ENCODE measurements around the gene VTA1. TPM values are rescaled to one million over a fixed set of nuclear protein-coding genes. Genes with fewer than 3 reads are reported as not detected.
"Not testable (repeated sequence)": the region's sequence is repeated elsewhere in the genome, so short reads cannot be mapped to it uniquely, and the experiment has no call there.

VTA1 gene
- polyA plus RNA-seq, 1 donor: 76.8 TPM

DNA sequence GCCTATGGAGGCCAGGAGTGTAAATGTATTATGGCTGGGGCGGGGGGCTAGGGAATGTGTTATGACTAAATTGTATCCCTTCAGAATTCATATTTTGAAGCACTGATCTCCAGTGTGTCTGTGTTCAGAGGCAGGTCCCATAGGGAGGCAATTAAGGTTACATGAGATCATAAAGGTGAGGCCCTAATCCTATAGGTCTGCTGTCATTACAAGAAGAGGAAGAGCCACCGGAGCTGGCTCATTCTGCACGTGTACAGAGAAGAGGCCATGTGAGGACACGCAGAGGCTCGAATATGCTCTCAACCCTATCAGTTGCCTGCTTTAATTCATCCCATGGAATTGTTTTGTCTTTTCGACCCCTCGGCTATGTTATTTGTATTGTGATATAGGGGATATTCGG, 76.9 kb downstream of the VTA1 start:
- no peak for DNase-seq

DNA sequence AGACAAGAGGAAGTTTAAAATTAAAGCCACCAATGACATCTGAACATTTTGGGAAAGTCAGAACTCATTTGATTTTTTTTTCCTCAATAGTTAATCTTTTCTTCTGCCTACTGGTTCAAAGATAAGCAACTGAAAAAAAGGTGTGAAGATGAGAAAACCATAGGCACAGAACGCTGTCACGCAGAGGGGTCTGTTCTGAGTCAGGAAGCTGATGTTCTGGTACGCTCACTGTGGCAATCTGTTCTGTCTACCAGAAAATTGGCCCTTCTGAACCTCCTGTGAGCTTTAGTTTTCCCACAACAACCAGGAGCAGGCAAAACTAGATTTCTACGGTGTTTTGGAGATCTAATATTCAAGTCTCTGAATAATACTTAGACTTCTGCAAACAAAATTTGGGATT, 78.1 kb downstream of the VTA1 start:
- DNase-seq: no peak

DNA sequence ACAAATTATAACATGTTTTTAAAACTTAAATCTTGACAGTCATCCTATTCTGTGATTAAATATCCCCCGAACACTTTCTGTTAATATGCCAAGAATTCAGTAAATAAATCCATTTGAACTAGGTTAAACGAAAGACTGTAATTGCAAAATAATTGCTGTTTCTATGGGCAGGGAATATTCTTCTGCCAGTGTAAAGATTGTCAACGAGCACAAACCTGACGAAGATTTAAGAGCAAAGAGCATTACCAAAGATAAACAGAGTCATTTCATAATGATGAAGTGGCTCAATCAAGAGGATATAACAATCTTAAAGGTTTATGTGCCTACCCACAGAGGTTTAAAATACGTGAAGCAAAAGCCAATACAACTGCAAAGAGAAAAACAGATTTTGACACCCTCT, 78.5 kb downstream of the VTA1 start:
- no peak for DNase-seq

DNA sequence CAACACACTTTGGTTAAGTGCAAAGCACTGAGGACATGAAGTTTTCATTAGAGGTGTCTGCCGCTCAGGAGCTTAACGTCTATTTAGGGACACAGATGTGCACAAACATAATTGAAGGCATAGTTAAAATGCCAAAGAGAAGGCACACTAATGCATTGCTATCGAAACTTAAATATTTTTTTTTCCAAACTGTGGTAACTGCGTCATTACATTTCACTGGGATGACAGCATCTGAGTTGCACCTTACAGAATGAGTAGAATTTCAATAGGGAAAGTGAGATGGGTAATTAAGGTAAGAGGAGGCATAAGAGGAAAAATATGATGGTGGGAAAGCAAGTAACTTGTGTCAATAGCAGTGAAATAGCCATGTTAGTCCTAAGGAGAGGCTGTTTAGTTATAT, 79.7 kb downstream of the VTA1 start:
- no peak for DNase-seq

DNA sequence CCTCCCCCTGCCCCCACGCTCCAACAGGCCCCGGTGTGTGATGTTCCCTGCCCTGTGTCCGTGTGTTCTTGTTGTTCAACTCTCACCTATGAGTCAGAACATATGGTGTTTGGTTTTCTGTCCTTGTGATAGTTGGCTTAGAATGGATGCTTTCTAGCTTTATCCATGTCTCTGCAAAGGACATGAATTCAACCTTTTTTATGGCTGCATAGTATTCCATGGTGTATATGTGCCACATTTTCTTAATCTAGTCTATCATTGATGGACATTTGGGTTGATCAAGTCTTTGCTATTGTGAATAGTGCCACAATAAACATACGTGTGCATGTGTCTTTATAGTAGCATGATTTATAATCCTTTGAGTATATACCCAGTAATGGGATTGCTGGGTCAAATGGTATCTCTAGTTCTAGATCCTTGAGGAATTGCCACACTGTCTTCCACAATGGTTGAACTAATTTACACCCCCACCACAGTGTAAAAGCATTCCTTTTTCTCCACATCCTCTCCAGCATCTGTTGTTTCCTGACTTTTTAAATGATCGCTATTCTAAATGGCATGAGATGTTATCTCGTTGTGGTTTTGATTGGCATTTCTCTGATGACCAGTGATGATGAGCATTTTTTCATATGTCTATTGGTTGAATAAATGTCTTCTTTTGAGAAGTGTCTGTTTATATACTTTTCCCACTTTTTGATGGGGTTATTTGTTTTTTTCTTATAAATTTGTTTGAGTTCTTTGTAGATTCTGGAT, 82.6 kb downstream of the VTA1 start:
- not testable (repeated sequence) for DNase-seq

DNA sequence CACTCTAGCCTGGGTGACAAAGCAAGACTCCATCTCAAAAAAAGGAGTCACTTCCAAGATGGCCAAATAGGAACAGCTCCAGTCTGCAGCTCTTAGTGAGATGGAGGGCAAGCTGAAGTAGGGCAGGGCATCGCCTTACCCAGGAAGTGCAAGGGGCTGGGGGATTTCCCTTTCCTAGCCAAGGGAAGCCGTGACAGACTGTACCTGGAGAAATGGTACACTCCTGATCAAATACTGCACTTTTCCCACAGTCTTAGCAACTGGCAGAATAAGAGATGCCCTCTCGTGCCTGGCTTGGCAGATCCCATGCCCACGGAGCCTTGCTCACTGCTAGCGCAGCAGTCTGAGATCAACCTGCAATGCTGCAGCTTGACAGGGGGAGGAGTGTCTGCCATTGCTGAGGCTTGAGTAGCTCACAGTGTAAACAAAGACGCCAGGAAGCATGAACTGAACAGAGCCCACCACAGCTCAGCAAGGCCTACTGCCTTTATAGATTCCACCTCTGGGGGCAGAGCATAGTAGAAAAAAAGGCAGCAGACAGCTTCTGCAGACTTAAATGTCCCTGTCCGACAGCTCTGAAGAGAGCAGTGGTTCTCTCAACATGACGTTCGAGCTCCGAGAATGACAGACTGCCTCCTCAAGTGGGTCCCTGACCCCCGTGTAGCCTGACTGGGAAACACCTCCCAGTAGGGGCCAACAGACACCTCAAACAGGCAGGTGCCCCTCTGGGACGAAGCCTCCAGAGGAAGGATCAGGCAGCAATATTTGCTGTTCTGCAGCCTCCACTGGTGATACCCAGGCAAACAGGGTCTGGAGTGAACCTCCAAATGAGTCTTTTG, 85.4 kb downstream of the VTA1 start:
- DNase-seq: peak; percentile 60

DNA sequence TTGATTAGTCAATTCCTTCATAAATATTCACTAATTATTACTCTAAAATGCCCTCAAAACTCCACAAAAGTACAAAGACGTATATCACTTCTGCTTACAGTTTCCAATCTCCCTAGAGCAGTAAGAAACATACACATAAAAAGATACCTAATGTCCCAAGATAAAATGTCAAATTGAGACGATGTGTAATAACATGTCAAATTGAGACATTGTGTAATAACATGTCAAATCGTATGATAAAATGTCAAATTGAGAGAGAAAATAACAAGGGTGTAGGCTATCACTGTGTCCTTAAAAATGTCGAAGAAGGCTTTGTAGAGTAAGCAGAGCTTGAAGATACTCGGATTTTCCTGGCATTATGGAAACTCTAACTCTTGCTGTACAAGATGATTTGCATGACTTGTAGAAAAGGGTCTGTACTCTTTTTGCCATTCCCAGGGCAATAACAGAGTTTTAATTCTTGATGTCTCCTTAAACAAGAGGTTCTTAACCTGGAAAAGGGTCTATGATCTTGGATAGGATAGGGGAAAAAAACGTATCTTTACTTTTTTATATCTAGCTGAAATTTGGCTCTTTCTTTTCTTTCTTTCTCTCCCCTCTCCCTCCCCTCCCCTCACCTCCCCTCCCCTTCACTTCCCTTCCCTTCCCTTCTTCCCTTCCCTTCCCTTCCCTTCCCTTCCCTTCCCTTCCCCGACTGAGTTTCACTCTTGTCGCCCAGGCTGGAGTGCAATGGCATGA, 87.1 kb downstream of the VTA1 start:
- no peak for DNase-seq

DNA sequence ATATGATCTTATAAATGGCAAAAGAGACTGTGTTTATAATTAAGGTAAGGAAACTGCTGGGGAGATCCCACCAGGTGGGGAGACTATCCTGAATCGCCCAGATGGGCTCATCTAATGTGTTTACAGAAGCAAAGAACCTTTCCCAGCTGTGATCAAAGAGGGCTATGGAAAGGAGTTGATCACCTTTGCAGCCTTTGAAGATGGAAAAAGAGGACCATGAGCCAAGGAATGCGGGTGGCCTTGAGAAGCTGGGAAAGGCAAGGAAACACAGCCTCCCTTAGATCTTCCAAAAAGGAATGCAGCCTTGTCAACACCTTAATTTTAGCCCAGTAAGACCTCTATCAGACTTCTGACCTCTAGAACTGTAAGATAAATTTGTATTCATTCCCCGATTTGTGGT, 88.2 kb downstream of the VTA1 start:
- DNase-seq: no peak

DNA sequence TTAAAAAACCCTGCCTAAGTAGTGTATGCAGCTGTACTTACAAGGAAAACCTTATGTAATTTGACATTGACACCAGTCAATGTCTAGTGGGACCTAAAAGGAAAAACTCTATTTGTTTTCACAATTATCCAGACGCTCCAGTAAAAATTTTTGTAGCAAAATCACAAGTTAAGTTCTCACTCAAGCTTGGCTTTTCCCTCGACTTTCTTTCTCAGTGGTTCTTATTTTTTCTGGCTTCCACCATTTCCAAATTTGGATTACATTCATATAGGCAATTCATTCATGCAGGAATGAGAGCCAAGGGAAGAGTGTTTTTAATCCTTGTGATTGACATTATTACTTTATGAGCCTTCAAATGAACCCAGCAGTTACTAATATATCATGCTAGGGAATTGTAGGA, 88.7 kb downstream of the VTA1 start:
- no peak for DNase-seq

DNA sequence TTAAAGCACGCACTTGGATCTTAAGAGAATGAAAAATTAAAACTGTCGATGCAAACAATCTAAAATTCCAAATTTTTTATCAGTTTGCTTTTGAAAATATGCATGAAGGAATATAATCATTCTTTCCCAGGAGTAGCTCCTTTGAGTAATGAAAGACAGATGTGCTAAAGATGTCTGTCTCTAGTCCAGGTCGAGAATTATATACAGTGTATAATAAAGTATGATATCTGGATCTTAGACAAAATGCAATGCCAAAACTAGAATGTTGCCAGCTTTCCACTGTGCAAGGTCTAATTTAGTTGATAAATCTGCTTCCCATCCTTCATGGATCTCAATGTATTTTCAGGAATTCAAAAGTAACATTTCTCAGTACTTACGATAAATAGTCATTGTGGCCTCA, 89.6 kb downstream of the VTA1 start:
- DNase-seq: no peak

DNA sequence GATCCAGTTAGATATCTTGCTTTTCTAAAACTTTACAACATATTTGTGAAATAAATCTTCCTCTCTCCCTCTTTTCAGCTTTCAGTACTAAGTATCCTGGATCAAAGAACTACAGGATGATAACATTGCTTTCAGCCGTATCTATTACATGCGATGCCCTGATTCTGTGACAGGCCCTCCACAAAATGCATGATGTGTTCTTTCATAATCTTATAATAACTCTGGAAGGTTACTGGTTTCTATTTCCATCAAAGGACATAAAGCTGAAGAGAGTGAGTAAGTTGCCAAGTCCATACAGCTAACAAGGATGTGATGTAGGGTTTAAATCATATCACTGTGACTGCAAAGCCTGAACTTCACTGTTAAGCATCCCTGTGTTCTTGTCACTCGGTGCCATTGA, 91.8 kb downstream of the VTA1 start:
- DNase-seq: no peak

DNA sequence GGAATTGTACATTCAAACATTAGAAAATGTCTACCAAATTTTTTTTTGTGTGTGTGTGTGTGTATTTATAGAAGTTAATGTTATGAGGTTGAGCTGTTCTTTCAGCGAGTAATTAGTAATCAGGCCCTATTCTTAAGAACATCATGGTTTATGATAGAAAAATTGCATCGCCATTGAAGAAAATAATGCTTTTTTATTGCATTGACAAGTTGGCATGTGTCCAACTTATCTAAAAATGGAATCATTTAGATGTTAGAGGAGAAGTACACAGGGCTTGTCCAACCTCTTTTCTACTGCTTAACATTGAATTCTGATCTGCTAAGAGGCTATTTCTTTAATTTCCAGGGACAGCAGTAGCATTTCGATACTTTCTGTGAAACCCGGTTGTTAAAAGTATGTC, 93.1 kb downstream of the VTA1 start:
- no peak for DNase-seq

DNA sequence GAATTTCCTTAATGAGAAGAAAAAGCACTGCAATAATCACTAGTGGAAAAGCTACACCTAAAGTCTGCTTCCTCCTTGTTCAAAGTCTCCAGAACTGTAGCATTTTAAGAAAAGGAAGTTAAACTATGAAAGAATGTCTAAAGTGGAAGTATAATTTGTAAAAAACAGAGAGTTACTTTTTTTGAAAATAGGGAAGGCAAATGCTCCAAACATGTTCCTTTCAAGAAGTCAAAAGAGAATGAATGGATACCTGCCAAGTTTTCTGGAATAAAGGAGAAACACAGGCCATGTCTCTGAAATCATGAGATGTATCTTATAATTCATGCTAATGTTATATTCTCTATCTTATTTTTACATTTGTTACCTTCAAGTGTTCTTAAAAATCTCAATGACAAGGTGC, 94.0 kb downstream of the VTA1 start:
- no peak for DNase-seq

DNA sequence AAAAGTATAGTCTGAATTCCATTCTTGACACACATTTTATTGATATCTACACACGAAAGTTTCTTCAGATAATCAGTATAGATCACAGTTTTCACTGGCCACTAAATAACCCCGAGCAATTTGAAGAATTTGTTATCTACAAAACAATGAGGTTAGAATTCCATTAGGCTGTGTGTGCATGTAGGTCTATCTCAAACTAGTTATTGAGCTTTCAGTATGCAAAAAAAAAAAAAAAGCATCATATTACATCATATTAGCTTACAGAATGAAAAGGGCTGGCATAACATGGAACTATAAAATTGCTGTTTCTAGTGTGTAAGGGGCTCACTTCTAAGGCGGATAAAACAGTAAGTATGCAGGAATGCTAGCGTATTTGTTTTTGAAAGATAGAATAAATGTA, 95.2 kb downstream of the VTA1 start:
- no peak for DNase-seq

DNA sequence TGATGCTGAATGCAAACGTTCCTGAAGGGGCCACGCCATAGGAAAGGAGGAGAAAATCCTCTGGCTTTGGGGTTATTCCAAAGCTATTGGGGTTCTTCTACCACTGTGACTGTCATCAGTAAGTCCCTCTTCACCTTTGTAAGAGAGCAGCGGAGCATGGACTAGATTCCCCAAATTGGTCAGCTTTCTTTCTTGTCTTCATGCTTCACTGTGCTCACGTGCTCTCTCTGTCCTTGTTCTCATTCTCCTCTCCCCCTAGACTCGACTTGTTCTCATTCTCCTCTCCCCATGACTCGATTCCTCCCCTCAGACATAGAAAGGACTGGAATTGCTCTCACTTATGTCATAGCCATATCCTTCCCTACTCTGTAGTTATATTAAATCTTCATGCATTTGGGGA, 99.9 kb downstream of the VTA1 start:
- no peak for DNase-seq

DNA sequence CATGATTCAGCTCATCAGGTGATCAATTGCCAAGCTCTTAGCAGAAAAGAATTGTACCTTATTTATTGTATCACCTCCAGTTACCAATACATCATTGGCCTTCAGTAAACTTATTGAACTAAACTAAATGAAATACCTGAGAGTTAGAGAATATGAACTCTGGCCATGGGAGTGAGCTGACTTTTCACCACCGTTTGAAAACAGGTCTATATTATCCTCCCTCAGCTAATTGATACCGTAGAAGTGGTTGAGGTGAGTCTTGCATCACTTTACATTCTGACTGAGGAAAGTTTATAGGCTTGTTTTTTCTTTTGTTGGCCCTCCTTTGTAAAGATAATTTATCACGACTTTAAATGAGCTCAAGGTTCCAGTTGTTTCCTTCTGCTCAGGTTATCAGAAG, 102.2 kb downstream of the VTA1 start:
- no peak for DNase-seq

DNA sequence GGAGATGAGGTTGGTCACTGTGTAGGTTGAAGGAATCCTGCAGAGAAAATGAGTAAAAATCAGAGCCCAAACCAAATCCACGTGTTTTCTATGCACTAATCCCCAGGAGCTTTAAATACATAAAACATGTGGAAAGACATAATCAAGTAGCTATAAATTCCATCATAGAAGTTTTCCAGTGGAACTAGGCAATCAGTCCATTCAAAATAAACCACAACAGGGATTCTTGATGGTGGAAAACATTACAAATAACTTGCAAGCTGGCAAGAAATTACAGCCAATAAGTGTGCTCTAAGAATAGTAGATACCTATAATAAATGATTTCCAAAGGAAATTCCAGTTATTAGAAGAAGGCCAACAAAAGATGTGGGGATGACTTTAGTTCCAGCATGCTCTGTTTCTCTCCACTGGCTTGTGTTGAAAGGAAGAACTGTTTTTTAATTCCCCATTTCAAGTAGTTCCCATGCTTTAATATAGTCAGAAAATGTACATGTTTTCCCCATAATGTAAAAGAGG, 104.9 kb downstream of the VTA1 start:
- no peak for DNase-seq

DNA sequence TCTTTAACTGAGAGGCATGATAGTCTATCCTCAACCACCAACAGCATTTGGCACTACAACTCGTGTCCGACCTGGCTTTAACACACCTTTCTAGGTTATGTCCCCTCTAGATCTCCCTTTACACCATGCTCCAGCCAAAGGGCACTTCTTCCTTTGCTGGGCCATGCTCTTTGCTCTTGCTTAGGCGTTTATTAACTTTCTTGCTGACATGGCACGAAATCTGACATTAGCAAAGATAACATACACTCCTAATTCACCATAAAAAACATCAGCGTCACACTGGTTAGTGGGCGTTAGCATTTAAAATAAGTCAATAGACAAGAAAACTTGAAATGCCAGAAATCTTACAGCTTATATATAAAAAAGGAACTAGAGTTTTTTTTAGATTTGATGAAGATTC, 107.5 kb downstream of the VTA1 start:
- DNase-seq: no peak

DNA sequence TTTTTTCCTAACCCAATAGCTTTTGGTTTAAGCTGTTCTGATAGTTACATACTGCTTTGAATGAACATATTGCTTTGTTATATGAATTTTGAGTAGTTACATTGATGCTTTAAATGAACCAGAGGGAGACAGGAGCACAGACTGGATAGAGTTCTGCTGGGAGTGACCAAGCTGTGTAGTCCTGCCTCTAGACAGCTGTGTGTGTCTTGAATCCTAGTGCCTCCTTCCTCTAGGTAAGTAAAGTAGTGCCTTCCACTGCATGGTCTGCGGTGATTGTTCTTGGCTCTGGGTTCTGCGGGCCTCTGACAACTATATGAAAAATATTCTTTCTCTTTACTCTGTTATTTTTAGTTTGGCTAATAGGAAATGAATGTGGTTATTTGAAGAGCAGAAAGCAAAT, 108.7 kb downstream of the VTA1 start:
- no peak for DNase-seq

DNA sequence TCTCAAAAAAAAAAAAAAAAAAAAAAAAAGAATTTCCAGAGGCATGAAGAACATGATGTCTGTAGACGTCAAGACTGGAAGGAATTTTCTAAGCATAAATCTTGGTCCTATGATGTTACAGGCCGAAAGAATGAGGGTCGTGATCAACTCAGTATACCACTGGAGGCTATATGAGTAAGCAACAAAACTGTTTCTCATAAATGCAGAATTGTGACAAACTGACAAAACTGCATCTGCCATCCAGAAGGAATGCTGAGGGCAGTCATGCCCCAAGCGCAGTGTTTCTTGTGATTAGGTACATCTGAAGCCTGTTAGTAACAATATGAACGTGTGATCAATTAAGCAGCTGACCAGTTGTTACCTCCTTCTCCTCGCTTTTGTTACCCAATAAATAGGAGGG, 111.2 kb downstream of the VTA1 start:
- no peak for DNase-seq

DNA sequence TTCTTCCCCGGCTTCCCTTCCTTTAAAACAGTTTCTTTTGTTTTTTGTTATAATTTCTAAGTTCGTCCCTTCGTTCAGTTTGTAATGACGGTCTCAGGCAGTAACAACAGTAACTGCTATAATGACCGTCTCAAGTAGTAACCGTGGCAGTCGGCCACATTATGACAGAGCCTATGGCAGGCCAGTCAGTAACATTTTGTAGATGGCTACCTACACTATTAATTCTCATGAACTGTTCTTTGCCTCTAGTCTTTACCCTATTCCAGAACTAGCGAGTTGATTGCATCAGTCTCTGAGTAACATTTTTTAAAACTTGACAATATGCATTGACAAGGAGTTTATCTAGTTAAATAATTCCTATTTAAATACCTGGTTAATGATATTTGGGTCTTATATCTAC, 111.7 kb downstream of the VTA1 start:
- no peak for DNase-seq

DNA sequence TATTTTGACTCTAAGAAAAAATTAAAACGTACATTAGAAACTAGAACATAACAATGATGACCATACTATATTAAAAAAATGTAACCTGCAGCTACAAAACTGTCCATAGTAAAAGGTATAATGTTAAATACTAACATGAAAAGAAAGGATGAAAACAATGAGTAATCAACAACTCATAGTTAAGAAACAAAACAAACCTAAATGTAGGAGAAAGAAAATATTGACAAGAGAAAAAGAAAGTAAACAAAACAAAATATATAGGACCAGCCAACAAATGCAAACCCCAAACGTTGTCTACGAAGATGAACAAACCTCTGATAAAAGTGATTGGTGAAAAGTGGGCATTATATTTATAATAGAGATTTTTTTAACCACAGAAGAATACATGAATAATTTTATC, 113.7 kb downstream of the VTA1 start:
- no peak for DNase-seq

DNA sequence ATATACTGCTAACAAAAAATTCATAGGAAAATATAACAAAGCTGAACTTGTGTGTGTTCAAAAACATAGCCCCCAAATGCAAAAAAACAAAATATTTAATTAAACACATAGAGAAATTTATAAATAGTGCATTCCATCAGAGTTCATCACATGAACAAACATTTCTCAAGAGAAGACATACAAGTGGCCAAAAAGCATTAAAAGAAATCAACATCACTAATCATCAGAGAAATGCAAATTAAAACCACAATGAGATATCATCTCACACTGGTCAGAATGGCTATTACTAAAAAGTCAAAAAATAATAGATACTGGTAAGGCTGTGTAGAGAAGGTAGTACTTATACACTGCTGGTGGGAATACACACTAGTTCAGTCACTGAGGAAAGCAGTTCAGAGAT, 115.2 kb downstream of the VTA1 start:
- DNase-seq: no peak

All from left kidney (tissue), 2 donors.